ENCODE results near the gene NUDT6. TPM values are rescaled to one million over a fixed set of nuclear protein-coding genes. Genes with fewer than 3 reads are reported as not detected.

The NUDT6 gene
- total RNA-seq, 1 donor from 2014 or later = 4.0 TPM

GRCh38 chr4:122963216-122963615 is 40.8 kb upstream of the NUDT6 start:
- H3K4me1 Mint-ChIP-seq (ENCODE audit: low read depth, unreplicated experiment) = no peaks in the 10 kb centered on the region
- no peak for TF ChIP-seq CTCF (IDR thresholded peaks at IDR 0.05; ENCODE audit: partially characterized antibody, unreplicated experiment)
- no peaks in the 10 kb centered on the region for H3K27me3 Mint-ChIP-seq (ENCODE audit: unreplicated experiment)
- H3K36me3 Mint-ChIP-seq (ENCODE audit: unreplicated experiment) = no peaks in the 10 kb centered on the region
- H3K9me3 Mint-ChIP-seq (ENCODE audit: unreplicated experiment) = no peaks in the 10 kb centered on the region
- H3K27ac Mint-ChIP-seq (ENCODE audit: unreplicated experiment) = no peak overlapping the region
- no peak for DNase-seq
- H3K4me3 Mint-ChIP-seq (ENCODE audit: unreplicated experiment) = no peak overlapping the region

DNA sequence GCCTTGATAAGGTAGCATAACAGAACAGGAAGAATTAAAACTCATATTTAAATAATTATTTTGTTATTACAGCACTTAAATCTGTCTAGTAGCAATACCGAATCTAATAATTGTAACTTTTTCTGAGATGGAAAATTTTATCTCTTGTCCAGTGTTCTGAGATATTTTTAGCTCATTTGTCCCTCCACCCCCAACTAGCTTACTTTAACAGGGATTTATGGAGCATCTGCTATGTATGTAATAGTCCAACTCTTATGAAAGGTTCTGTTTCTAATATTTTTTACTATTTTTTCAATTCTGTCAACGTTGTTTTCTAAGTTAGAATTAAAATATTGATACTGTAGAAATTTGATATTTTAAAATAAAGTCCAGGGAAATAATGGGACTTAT is 38.2 kb upstream of the NUDT6 start:
- no peaks in the 10 kb centered on the region for H3K4me1 Mint-ChIP-seq (ENCODE audit: low read depth, unreplicated experiment)
- H3K9me3 Mint-ChIP-seq (ENCODE audit: unreplicated experiment) = no peaks in the 10 kb centered on the region
- H3K27me3 Mint-ChIP-seq (ENCODE audit: unreplicated experiment) = no peaks in the 10 kb centered on the region
- H3K4me3 Mint-ChIP-seq (ENCODE audit: unreplicated experiment) = no peak overlapping the region
- DNase-seq = no peak
- H3K36me3 Mint-ChIP-seq (ENCODE audit: unreplicated experiment) = no peaks in the 10 kb centered on the region
- no peak for TF ChIP-seq CTCF (IDR thresholded peaks at IDR 0.05; ENCODE audit: partially characterized antibody, unreplicated experiment)
- no peak overlapping the region for H3K27ac Mint-ChIP-seq (ENCODE audit: unreplicated experiment)

GRCh38 chr4:122959981-122960610 is 37.7 kb upstream of the NUDT6 start:
- DNase-seq = no peak
- Mint-ChIP-seq H3K4me1 (ENCODE audit: low read depth, unreplicated experiment) (no peaks in the 10 kb centered on the region), H3K36me3 (ENCODE audit: unreplicated experiment) (no peaks in the 10 kb centered on the region), H3K27me3 (ENCODE audit: unreplicated experiment) (no peaks in the 10 kb centered on the region), H3K27ac (ENCODE audit: unreplicated experiment) (no peak overlapping the region), H3K4me3 (ENCODE audit: unreplicated experiment) (no peak overlapping the region), H3K9me3 (ENCODE audit: unreplicated experiment) (no peaks in the 10 kb centered on the region)
- no peak for TF ChIP-seq CTCF (IDR thresholded peaks at IDR 0.05; ENCODE audit: partially characterized antibody, unreplicated experiment)

DNA sequence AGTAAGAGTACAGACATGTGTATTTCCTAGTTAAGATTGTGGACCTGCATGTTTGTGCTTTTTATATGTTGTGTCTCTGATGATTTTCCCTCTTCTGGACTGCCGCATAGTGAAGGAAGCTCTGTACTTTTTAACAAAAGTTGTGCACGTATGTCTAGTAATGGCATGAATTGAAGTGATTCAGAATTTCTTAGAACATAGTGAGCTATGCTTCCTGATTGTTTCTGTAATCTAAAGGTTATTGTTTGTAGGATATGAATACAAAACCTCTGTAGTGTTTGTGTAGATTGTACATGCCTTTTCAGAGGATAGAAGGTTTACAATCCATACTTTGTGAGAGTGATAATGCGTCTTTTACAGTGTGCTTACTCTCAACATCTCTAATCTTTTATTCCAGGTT is 37.0 kb upstream of the NUDT6 start:
- Mint-ChIP-seq H3K9me3 (ENCODE audit: unreplicated experiment) (peaks cover 2% of the 10 kb centered on the region), H3K4me3 (ENCODE audit: unreplicated experiment) (no peak overlapping the region), H3K4me1 (ENCODE audit: low read depth, unreplicated experiment) (no peaks in the 10 kb centered on the region), H3K27me3 (ENCODE audit: unreplicated experiment) (no peaks in the 10 kb centered on the region), H3K27ac (ENCODE audit: unreplicated experiment) (no peak overlapping the region), H3K36me3 (ENCODE audit: unreplicated experiment) (no peaks in the 10 kb centered on the region)
- TF ChIP-seq CTCF (IDR thresholded peaks at IDR 0.05; ENCODE audit: partially characterized antibody, unreplicated experiment) = no peak
- DNase-seq = no peak

GRCh38 chr4:122958505-122958904 is 36.1 kb upstream of the NUDT6 start:
- no peak for DNase-seq
- H3K4me1 Mint-ChIP-seq (ENCODE audit: low read depth, unreplicated experiment) = no peaks in the 10 kb centered on the region
- H3K36me3 Mint-ChIP-seq (ENCODE audit: unreplicated experiment) = no peaks in the 10 kb centered on the region
- no peak overlapping the region for H3K27ac Mint-ChIP-seq (ENCODE audit: unreplicated experiment)
- no peak for TF ChIP-seq CTCF (IDR thresholded peaks at IDR 0.05; ENCODE audit: partially characterized antibody, unreplicated experiment)
- H3K9me3 Mint-ChIP-seq (ENCODE audit: unreplicated experiment) = peaks cover 2% of the 10 kb centered on the region
- H3K4me3 Mint-ChIP-seq (ENCODE audit: unreplicated experiment) = no peak overlapping the region
- H3K27me3 Mint-ChIP-seq (ENCODE audit: unreplicated experiment) = no peaks in the 10 kb centered on the region

All from glutamatergic neuron (in vitro differentiated cells).